ENCODE results near the gene PKP3. TPM values are rescaled to one million over a fixed set of nuclear protein-coding genes. Genes with fewer than 3 reads are reported as not detected.

PKP3 gene
- total RNA-seq (2022; extraction: Qiagen RNA extraction): 30.1 to 40.1 TPM (median 38.2 TPM) in 5 replicates

GRCh38 chr11:394034-394857 is at the start of gene PKP3:
TSS of gene PKP3 (plus strand) at chr11:394209. CDS start at chr11:394293, 84 bp downstream.

GRCh38 chr11:369336-370018 is 24.5 kb upstream of the PKP3 start, which contains the start of gene B4GALNT4:
TSS of gene B4GALNT4 (plus strand) at chr11:369499. CDS start at chr11:369804, 305 bp downstream.

GRCh38 chr11:441418-442274 is 47.6 kb downstream of the PKP3 start, which contains the start of gene ANO9:
TSS of gene ANO9 (minus strand) at chr11:442011. CDS start at chr11:441926, 85 bp downstream.

GRCh38 chr11:449889-450808 is 56.1 kb downstream of the PKP3 start, which contains the start of gene PTDSS2:
TSS of gene PTDSS2 (plus strand) at chr11:450279. CDS start at chr11:450456, 177 bp downstream.

Other genes starting within 250 kb of the PKP3 start
- not detected in 5 replicates for gene SCGB1C1, start 201.1 kb upstream of the PKP3 start, total RNA-seq (2022; extraction: Qiagen RNA extraction)
- gene BET1L, start 186.8 kb upstream of the PKP3 start, total RNA-seq (2022; extraction: Qiagen RNA extraction): 41.3 to 47.1 TPM (median 45.4 TPM) in 5 replicates
- 118 to 135 TPM (median 122 TPM) in 5 replicates for gene RIC8A, start 186.5 kb upstream of the PKP3 start, total RNA-seq (2022; extraction: Qiagen RNA extraction)
- 18.3 to 23.6 TPM (median 22.7 TPM) in 5 replicates for gene SIRT3, start 157.9 kb upstream of the PKP3 start, total RNA-seq (2022; extraction: Qiagen RNA extraction)
- 157 to 204 TPM (median 164 TPM) in 5 replicates for gene PSMD13, start 157.2 kb upstream of the PKP3 start, total RNA-seq (2022; extraction: Qiagen RNA extraction)
- 0.03 TPM in 1 of 5 replicates, not detected in the others for gene NLRP6, start 115.8 kb upstream of the PKP3 start, total RNA-seq (2022; extraction: Qiagen RNA extraction)
- gene PGGHG, start 105.1 kb upstream of the PKP3 start, total RNA-seq (2022; extraction: Qiagen RNA extraction): 6.1 to 13.2 TPM (median 9.8 TPM) in 5 replicates
- gene IFITM5, start 94.7 kb upstream of the PKP3 start, total RNA-seq (2022; extraction: Qiagen RNA extraction): not detected in 5 replicates
- gene IFITM2, start 86.4 kb upstream of the PKP3 start, total RNA-seq (2022; extraction: Qiagen RNA extraction): 57.4 to 69.3 TPM (median 61.5 TPM) in 5 replicates
- gene IFITM1, start 80.2 kb upstream of the PKP3 start, total RNA-seq (2022; extraction: Qiagen RNA extraction): 0.26 to 0.37 TPM (median 0.29 TPM) in 5 replicates
- gene IFITM3, start 73.3 kb upstream of the PKP3 start, total RNA-seq (2022; extraction: Qiagen RNA extraction): 19.8 to 37.9 TPM (median 31.0 TPM) in 5 replicates
- gene B4GALNT4, start 24.7 kb upstream of the PKP3 start, total RNA-seq (2022; extraction: Qiagen RNA extraction): 9.8 to 19.5 TPM (median 14.0 TPM) in 5 replicates
- gene SIGIRR, start 20.8 kb downstream of the PKP3 start, total RNA-seq (2022; extraction: Qiagen RNA extraction): 57.4 to 92.9 TPM (median 91.1 TPM) in 5 replicates
- gene ANO9, start 47.8 kb downstream of the PKP3 start, total RNA-seq (2022; extraction: Qiagen RNA extraction): 0.44 to 1.1 TPM (median 0.70 TPM) in 5 replicates
- 34.6 to 45.9 TPM (median 44.3 TPM) in 5 replicates for gene PTDSS2, start 56.1 kb downstream of the PKP3 start, total RNA-seq (2022; extraction: Qiagen RNA extraction)
- 144 to 193 TPM (median 179 TPM) in 5 replicates for gene RNH1, start 113.0 kb downstream of the PKP3 start, total RNA-seq (2022; extraction: Qiagen RNA extraction)
- gene HRAS, start 141.4 kb downstream of the PKP3 start, total RNA-seq (2022; extraction: Qiagen RNA extraction): 118 to 183 TPM (median 159 TPM) in 5 replicates
- 0.65 to 1.1 TPM (median 0.94 TPM) in 5 replicates for gene LRRC56, start 143.3 kb downstream of the PKP3 start, total RNA-seq (2022; extraction: Qiagen RNA extraction)
- gene LMNTD2, start 166.5 kb downstream of the PKP3 start, total RNA-seq (2022; extraction: Qiagen RNA extraction): 1.4 to 3.0 TPM (median 2.9 TPM) in 5 replicates
- 48.7 to 64.3 TPM (median 60.3 TPM) in 5 replicates for gene RASSF7, start 166.8 kb downstream of the PKP3 start, total RNA-seq (2022; extraction: Qiagen RNA extraction)
- gene PHRF1, start 182.3 kb downstream of the PKP3 start, total RNA-seq (2022; extraction: Qiagen RNA extraction): 32.6 to 39.0 TPM (median 36.7 TPM) in 5 replicates
- gene IRF7, start 221.7 kb downstream of the PKP3 start, total RNA-seq (2022; extraction: Qiagen RNA extraction): 4.5 to 8.4 TPM (median 7.3 TPM) in 5 replicates
- 0.03 to 0.41 TPM (median 0.09 TPM) in 5 replicates for gene CDHR5, start 230.7 kb downstream of the PKP3 start, total RNA-seq (2022; extraction: Qiagen RNA extraction)
- not detected in 5 replicates for gene SCT, start 233.0 kb downstream of the PKP3 start, total RNA-seq (2022; extraction: Qiagen RNA extraction)
- gene DRD4, start 243.1 kb downstream of the PKP3 start, total RNA-seq (2022; extraction: Qiagen RNA extraction): 0.20 to 0.34 TPM (median 0.29 TPM) in 5 replicates

All from A549 treated with AZD2906 at 1 μM for 4 hours (cell line).